ENCODE measurements around the gene NSG1. TPM values are rescaled to one million over a fixed set of nuclear protein-coding genes. Genes with fewer than 3 reads are reported as not detected.

Gene NSG1
- total RNA-seq, 1 experiment from 2014 or later: 1.3 TPM

- POLR2A ChIA-PET (ENCODE audit: low non-redundant PET): no interaction called here
- Histone ChIP-seq H3K9me3 (ENCODE audit: low read depth, low read length, poor library complexity, severe bottlenecking) (no peaks in the 10 kb centered on the region), H3K4me3 (ENCODE audit: low read depth, low read length, poor library complexity, severe bottlenecking) (no peak overlapping the region), H3K27me3 (replicated peaks; ENCODE audit: insufficient read depth, low read depth, low read length, poor library complexity) (no peaks in the 10 kb centered on the region), H3K36me3 (ENCODE audit: insufficient read depth, low read length, poor library complexity, severe bottlenecking) (no peaks in the 10 kb centered on the region), H3K4me1 (ENCODE audit: insufficient read depth, low read length, poor library complexity, severe bottlenecking) (no peaks in the 10 kb centered on the region), H3K27ac (ENCODE audit: low read depth, low read length, poor library complexity, severe bottlenecking) (no peak overlapping the region)
- intact Hi-C loops (cut with micrococcal nuclease; ENCODE audit: unreplicated experiment): no loop called here
- TF ChIP-seq EZH2 (IDR thresholded peaks at IDR 0.05; ENCODE audit: borderline replicate concordance, low read depth, low read length, poor library complexity, severe bottlenecking) (no peak), CTCF (conservative IDR thresholded peaks at IDR 0.05; ENCODE audit: low read depth, low read length) (no peak)
- no TSS peak for BruUV-seq (replicated peaks)
- DNase-seq (ENCODE audit: low spot score): no peak
- CTCF ChIA-PET: interaction anchor here (0.5 kb wide), 1 partner anchor 79 kb away, joined by 3 read pairs; no protein-coding TSS in a partner anchor
These were observed 21.9 kb downstream of the NSG1 start for GRCh38 chr4:4408576-4409335.

GRCh38 chr4:4409416-4410115, 22.7 kb downstream of the NSG1 start:
- ChIA-PET POLR2A (ENCODE audit: low non-redundant PET) (no interaction called here), CTCF (interaction anchor here (0.5 kb wide), 1 partner anchor 79 kb away, joined by 3 read pairs; no protein-coding TSS in a partner anchor)
- H3K27me3 ChIP-seq (replicated peaks; ENCODE audit: insufficient read depth, low read depth, low read length, poor library complexity): no peaks in the 10 kb centered on the region
- no peaks in the 10 kb centered on the region for H3K9me3 ChIP-seq (ENCODE audit: low read depth, low read length, poor library complexity, severe bottlenecking)
- intact Hi-C loops (cut with micrococcal nuclease; ENCODE audit: unreplicated experiment): no loop called here
- H3K36me3 ChIP-seq (ENCODE audit: insufficient read depth, low read length, poor library complexity, severe bottlenecking): no peaks in the 10 kb centered on the region
- DNase-seq (ENCODE audit: low spot score): no peak
- TF ChIP-seq EZH2 (IDR thresholded peaks at IDR 0.05; ENCODE audit: borderline replicate concordance, low read depth, low read length, poor library complexity, severe bottlenecking) (no peak), CTCF (conservative IDR thresholded peaks at IDR 0.05; ENCODE audit: low read depth, low read length) (no peak)
- BruUV-seq (replicated peaks): no TSS peak
- H3K4me1 ChIP-seq (ENCODE audit: insufficient read depth, low read length, poor library complexity, severe bottlenecking): no peaks in the 10 kb centered on the region
- H3K27ac ChIP-seq (ENCODE audit: low read depth, low read length, poor library complexity, severe bottlenecking): no peak overlapping the region
- no peak overlapping the region for H3K4me3 ChIP-seq (ENCODE audit: low read depth, low read length, poor library complexity, severe bottlenecking)

- Histone ChIP-seq H3K27me3 (replicated peaks; ENCODE audit: insufficient read depth, low read depth, low read length, poor library complexity) (no peaks in the 10 kb centered on the region), H3K27ac (ENCODE audit: low read depth, low read length, poor library complexity, severe bottlenecking) (no peak overlapping the region), H3K4me1 (ENCODE audit: insufficient read depth, low read length, poor library complexity, severe bottlenecking) (no peaks in the 10 kb centered on the region), H3K36me3 (ENCODE audit: insufficient read depth, low read length, poor library complexity, severe bottlenecking) (no peaks in the 10 kb centered on the region), H3K4me3 (ENCODE audit: low read depth, low read length, poor library complexity, severe bottlenecking) (no peak overlapping the region), H3K9me3 (ENCODE audit: low read depth, low read length, poor library complexity, severe bottlenecking) (no peaks in the 10 kb centered on the region)
- no TSS peak for BruUV-seq (replicated peaks)
- no peak for DNase-seq (ENCODE audit: low spot score)
- ChIA-PET POLR2A (ENCODE audit: low non-redundant PET) (no interaction called here), CTCF (no interaction called here)
- TF ChIP-seq EZH2 (IDR thresholded peaks at IDR 0.05; ENCODE audit: borderline replicate concordance, low read depth, low read length, poor library complexity, severe bottlenecking): no peak
- TF ChIP-seq CTCF (conservative IDR thresholded peaks at IDR 0.05; ENCODE audit: low read depth, low read length): no peak
- intact Hi-C loops (cut with micrococcal nuclease; ENCODE audit: unreplicated experiment): no loop called here
These were observed 23.4 kb downstream of the NSG1 start for GRCh38 chr4:4410271-4410670.

Data from A673 (cell line).